ENCODE results near the gene TMC5.

TMC5 gene

GRCh38 chr16:19481296-19481695, 63.6 kb downstream of the TMC5 start:
- no peak overlapping the region for H3K4me3 ChIP-seq (ENCODE audit: low read length)
- TF ChIP-seq, protein P1, sequence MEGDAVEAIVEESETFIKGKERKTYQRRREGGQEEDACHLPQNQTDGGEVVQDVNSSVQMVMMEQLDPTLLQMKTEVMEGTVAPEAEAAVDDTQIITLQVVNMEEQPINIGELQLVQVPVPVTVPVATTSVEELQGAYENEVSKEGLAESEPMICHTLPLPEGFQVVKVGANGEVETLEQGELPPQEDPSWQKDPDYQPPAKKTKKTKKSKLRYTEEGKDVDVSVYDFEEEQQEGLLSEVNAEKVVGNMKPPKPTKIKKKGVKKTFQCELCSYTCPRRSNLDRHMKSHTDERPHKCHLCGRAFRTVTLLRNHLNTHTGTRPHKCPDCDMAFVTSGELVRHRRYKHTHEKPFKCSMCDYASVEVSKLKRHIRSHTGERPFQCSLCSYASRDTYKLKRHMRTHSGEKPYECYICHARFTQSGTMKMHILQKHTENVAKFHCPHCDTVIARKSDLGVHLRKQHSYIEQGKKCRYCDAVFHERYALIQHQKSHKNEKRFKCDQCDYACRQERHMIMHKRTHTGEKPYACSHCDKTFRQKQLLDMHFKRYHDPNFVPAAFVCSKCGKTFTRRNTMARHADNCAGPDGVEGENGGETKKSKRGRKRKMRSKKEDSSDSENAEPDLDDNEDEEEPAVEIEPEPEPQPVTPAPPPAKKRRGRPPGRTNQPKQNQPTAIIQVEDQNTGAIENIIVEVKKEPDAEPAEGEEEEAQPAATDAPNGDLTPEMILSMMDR (conservative IDR thresholded peaks at IDR 0.05; ENCODE audit: low read length), result no peak
- peak; percentile 3 for DNase-seq (ENCODE audit: low read depth)

DNA sequence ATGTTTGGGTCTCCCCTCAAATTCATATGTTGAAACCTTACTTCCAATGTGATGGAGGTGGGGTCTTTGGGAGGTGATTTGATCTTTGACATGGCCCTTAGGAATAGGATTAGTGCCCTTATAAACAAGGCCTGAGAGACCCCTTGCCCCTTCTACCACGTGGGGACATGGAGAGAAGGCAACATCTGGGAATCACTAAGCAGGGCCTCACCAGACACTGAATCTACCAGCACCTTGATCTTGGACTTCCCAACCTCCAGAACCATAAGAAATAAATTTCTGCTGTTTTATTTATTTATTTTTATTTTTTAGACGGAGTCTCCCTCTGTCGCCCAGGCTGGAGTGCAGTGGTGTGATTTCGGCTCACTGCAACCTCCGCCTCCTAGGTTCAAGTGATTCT, 64.1 kb downstream of the TMC5 start:
- DNase-seq (ENCODE audit: low read depth), result no peak
- TF ChIP-seq, protein P1 (conservative IDR thresholded peaks at IDR 0.05; ENCODE audit: low read length), result no peak

GRCh38 chr16:19482291-19482690, 64.6 kb downstream of the TMC5 start:
- TF ChIP-seq, protein P1 (conservative IDR thresholded peaks at IDR 0.05; ENCODE audit: low read length), result no peak
- no peak for DNase-seq (ENCODE audit: low read depth)
- H3K4me3 ChIP-seq (ENCODE audit: low read length), result no peak overlapping the region

More for the DNA sequence above, 64.1 kb downstream of the TMC5 start:
- no peak overlapping the region for H3K4me3 ChIP-seq (ENCODE audit: low read length)

- no peak overlapping the region for H3K4me3 ChIP-seq (ENCODE audit: low read length)
- TF ChIP-seq, protein P1 (conservative IDR thresholded peaks at IDR 0.05; ENCODE audit: low read length), result no peak
- DNase-seq (ENCODE audit: low read depth), result no peak
Measured at GRCh38 chr16:19484096-19484495, 66.4 kb downstream of the TMC5 start.

- DNase-seq (ENCODE audit: low read depth), result no peak
- TF ChIP-seq, protein P1 (conservative IDR thresholded peaks at IDR 0.05; ENCODE audit: low read length), result no peak
- no peak overlapping the region for H3K4me3 ChIP-seq (ENCODE audit: low read length)
Measured at GRCh38 chr16:19485611-19486010, 67.9 kb downstream of the TMC5 start.

- TF ChIP-seq, protein P1 (conservative IDR thresholded peaks at IDR 0.05; ENCODE audit: low read length), result no peak
- no peak for DNase-seq (ENCODE audit: low read depth)
Measured at GRCh38 chr16:19486051-19486450, 68.4 kb downstream of the TMC5 start.

DNA sequence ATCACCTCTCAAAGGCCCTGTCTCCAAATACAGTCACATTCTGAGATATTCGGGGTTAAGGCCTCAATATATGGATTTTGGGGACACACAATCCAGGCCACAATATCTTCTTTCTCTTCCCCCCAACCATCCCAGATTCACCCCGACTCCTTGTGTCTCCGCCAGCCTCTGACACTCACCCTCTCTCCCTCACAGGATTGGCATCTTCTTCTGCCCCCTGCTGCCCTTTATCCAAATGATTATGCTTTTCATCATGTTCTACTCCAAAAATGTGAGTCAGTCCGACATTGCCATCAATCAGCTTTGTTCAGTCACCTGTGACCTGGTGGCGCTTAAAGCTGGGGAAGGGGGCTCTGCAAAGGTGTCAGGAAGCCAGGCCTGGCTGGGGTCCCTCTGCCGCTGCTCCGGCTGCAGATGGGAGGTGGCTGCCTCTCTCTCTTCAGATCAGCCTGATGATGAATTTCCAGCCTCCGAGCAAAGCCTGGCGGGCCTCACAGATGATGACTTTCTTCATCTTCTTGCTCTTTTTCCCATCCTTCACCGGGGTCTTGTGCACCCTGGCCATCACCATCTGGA, 69.2 kb downstream of the TMC5 start:
- no peak for DNase-seq (ENCODE audit: low read depth)
- no peak overlapping the region for H3K4me3 ChIP-seq (ENCODE audit: low read length)
- TF ChIP-seq, protein P1 (conservative IDR thresholded peaks at IDR 0.05; ENCODE audit: low read length), result 0 out of 2 replicates have a peak, but pooled peaks have one; percentile 2

More at GRCh38 chr16:19486051-19486450, 68.4 kb downstream of the TMC5 start:
- H3K4me3 ChIP-seq (ENCODE audit: low read length), result no peak overlapping the region

Data from AG10803 (cell line).